ENCODE measurements around the gene ARL2. TPM values are rescaled to one million over a fixed set of nuclear protein-coding genes. Genes with fewer than 3 reads are reported as not detected.
"Not testable (repeated sequence)": the region's sequence is repeated elsewhere in the genome, so short reads cannot be mapped to it uniquely, and the experiment has no call there.

The ARL2 gene
- total and polyA plus RNA-seq, 7 donors, result 109 to 171 (median 154) TPM

DNA sequence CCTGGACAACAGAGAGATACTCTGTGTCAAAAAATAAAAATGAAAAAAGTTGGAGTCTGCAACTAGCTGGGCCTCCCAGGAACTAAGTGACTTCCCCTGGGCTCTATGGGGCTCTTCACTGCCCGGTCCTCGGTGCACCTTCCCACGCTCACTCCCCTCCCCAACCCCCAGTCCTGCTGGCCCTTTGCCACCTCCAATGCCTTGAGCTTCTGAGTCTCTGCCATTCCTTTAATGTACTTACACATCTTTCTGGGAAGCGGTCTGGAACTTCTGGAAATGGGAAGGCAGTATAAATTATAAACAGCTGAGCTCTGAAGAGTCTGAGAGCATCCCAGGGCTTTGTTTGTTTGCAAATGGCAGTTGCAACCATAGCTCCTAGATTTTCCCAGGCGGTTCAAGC lies 11.3 kb upstream of the ARL2 start:
- 56 to 79% (median 79%) methylated on average over 5 of the region's 5 CpGs for WGBS, 3 donors
- intact Hi-C loops (cut with DNase I), result no loop called here
- no peak overlapping the region for H3K27ac ChIP-seq

DNA sequence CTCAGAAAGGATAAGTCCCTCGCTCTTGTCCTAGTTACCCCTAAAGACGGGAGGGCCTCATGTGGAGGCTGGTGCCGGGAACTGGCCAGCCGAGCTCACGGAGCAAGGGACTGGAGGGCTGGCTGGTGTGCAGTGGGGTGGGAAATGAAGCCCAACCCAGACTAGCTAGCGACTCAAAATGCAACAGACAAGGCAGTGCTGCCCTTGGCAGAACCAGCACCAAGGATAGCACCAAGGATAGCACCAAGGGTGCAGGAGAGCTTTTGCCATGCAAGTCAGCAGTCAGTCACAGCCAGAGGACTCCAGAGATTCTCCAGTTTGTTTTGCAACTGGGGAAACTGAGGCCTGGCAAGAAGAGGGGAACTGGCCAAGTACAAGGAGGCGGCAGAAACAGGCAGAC lies 10.7 kb upstream of the ARL2 start:
- TF ChIP-seq, protein P1, sequence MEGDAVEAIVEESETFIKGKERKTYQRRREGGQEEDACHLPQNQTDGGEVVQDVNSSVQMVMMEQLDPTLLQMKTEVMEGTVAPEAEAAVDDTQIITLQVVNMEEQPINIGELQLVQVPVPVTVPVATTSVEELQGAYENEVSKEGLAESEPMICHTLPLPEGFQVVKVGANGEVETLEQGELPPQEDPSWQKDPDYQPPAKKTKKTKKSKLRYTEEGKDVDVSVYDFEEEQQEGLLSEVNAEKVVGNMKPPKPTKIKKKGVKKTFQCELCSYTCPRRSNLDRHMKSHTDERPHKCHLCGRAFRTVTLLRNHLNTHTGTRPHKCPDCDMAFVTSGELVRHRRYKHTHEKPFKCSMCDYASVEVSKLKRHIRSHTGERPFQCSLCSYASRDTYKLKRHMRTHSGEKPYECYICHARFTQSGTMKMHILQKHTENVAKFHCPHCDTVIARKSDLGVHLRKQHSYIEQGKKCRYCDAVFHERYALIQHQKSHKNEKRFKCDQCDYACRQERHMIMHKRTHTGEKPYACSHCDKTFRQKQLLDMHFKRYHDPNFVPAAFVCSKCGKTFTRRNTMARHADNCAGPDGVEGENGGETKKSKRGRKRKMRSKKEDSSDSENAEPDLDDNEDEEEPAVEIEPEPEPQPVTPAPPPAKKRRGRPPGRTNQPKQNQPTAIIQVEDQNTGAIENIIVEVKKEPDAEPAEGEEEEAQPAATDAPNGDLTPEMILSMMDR (IDR thresholded peaks at IDR 0.05), result no peak
- intact Hi-C loops (cut with DNase I), result no loop called here
- WGBS, 3 donors, result 65 to 70% (median 69%) methylated on average over 7 of the region's 7 CpGs
- Histone ChIP-seq H3K27me3 (ENCODE audit: insufficient read depth in 3 of 3, low read length in 2 of 3) (no peaks in the 10 kb centered on the region), H3K9me3 (no peaks in the 10 kb centered on the region), H3K4me3 (no peak overlapping the region), H3K36me3 (ENCODE audit: insufficient read depth in 1 of 2, low read depth in 1 of 2) (no peaks in the 10 kb centered on the region), H3K27ac (no peak overlapping the region), H3K4me1 (no peaks in the 10 kb centered on the region)
- DNase-seq (no peak), ATAC-seq (no peak)

More for the DNA sequence above, 11.3 kb upstream of the ARL2 start:
- H3K4me3 ChIP-seq, result no peak overlapping the region
- ATAC-seq (no peak), DNase-seq (no peak)
- TF ChIP-seq, protein P1 (IDR thresholded peaks at IDR 0.05), result no peak
- no peaks in the 10 kb centered on the region for H3K27me3 ChIP-seq (ENCODE audit: insufficient read depth in 3 of 3, low read length in 2 of 3)
- no peaks in the 10 kb centered on the region for H3K9me3 ChIP-seq
- H3K36me3 ChIP-seq (ENCODE audit: insufficient read depth in 1 of 2, low read depth in 1 of 2), result no peaks in the 10 kb centered on the region
- no peaks in the 10 kb centered on the region for H3K4me1 ChIP-seq

DNA sequence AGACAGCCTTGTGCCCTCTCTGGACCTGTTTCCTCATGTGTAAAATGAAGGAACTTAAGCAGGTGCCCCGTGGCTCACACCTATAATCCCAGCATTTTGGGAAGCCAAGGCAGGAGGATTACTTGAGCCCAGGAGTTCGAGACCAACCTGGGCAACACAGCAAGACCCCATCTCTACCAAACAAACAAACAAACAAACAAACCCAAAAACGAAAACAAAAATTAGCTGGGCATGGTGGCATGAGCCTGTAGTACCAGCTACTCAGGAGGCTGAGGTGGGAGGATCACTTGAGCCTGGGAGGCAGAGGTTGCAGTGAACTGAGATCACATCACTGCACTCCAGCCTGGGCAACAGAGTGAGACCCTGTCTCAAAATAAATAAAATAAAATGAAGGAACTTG lies 10.0 kb upstream of the ARL2 start:
- H3K4me3 ChIP-seq; H3K4me1 ChIP-seq; H3K9me3 ChIP-seq; H3K36me3 ChIP-seq (ENCODE audit: insufficient read depth in 1 of 2, low read depth in 1 of 2); ATAC-seq; DNase-seq; H3K27me3 ChIP-seq (ENCODE audit: insufficient read depth in 3 of 3, low read length in 2 of 3); H3K27ac ChIP-seq; intact Hi-C loops (cut with DNase I): not testable (repeated sequence)
- WGBS, 3 donors, result 53 to 63% (median 61%) methylated on average over 3 of the region's 3 CpGs

DNA sequence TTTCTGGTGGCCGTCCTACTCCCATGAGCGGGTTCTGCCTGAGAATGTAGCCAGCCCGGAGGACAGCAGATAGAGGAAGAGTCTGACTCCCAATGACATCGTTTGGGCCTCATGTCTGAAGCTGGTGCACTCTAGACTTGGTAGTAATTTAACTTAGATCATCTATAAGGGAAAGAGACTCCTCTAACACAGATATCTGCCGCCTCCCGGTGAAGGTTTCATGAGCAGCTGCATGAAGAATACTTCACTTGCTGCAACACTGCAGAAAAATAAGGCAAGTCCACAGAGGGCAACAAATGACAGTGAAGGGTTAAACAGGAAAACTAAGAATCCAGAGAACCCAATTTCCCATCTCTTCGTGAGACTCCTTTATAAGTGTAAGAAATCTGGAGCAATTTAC lies 5.9 kb upstream of the ARL2 start:
- intact Hi-C loops (cut with DNase I), result no loop called here
- Histone ChIP-seq H3K4me3 (no peak overlapping the region), H3K27ac (no peak overlapping the region), H3K36me3 (ENCODE audit: insufficient read depth in 1 of 2, low read depth in 1 of 2) (no peaks in the 10 kb centered on the region), H3K27me3 (ENCODE audit: insufficient read depth in 3 of 3, low read length in 2 of 3) (no peaks in the 10 kb centered on the region), H3K4me1 (peaks cover 2% of the 10 kb centered on the region), H3K9me3 (no peaks in the 10 kb centered on the region)
- TF ChIP-seq, protein P1 (IDR thresholded peaks at IDR 0.05), result no peak
- ATAC-seq, result no peak
- DNase-seq, result no peak
- 67 to 70% (median 68%) methylated on average over 7 of the region's 7 CpGs for WGBS, 3 donors

DNA sequence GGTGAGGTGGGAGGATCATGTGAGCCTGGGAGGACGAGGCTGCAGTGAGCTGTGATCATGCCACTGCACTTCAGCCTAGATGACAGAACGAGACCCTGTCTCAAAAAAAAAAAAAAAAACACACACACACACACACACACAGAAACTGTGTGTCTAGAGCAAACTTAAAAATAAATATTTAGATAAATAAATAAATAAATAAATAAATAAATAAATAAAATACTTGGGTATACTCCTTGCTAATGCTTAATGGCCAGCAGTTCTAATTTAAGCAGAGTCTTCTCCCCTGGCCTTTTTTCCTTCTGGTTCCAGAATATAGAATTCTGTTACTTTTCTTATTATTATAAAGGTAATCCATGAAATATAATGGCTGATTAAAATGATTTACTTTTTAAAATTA lies 5.1 kb upstream of the ARL2 start:
- Histone ChIP-seq H3K4me1 (peaks cover 5% of the 10 kb centered on the region), H3K4me3 (no peak overlapping the region), H3K9me3 (no peaks in the 10 kb centered on the region), H3K27ac (no peak overlapping the region), H3K27me3 (ENCODE audit: insufficient read depth in 3 of 3, low read length in 2 of 3) (no peaks in the 10 kb centered on the region), H3K36me3 (ENCODE audit: insufficient read depth in 1 of 2, low read depth in 1 of 2) (no peaks in the 10 kb centered on the region)
- intact Hi-C loops (cut with DNase I), result no loop called here
- WGBS, 3 donors, result 89 to 93% (median 89%) methylated on average over 2 of the region's 2 CpGs
- DNase-seq (no peak), ATAC-seq (no peak)
- TF ChIP-seq, protein P1 (IDR thresholded peaks at IDR 0.05), result no peak
